Fibroblast of upper back skin (primary cell): ENCODE results near the gene DFFA.
"Not testable (repeated sequence)": the region's sequence is repeated elsewhere in the genome, so short reads cannot be mapped to it uniquely, and the experiment has no call there.

Source experiments
- DNase-seq: peaks from one replicate; pipeline ENCODE4 v3.0.0-alpha.2; 2013

Gene DFFA

GRCh38 chr1:10457462-10457861 is 14.9 kb downstream of the DFFA start:
- not testable (repeated sequence) for DNase-seq

GRCh38 chr1:10456661-10457060 is 15.7 kb downstream of the DFFA start:
- DNase-seq: no peak

GRCh38 chr1:10456048-10456447 is 16.3 kb downstream of the DFFA start:
- no peak for DNase-seq

GRCh38 chr1:10451287-10451686 is 21.0 kb downstream of the DFFA start:
- peak; percentile 75 for DNase-seq

- DNase-seq: peak; percentile 5
Measured at GRCh38 chr1:10450836-10451235, 21.5 kb downstream of the DFFA start.

- DNase-seq: peak; percentile 8
Measured at GRCh38 chr1:10450156-10450814, 22.0 kb downstream of the DFFA start.

GRCh38 chr1:10449751-10450150 is 22.6 kb downstream of the DFFA start, which contains the start of gene CORT:
TSS of gene CORT (plus strand) at chr1:10450031. CDS start at chr1:10450224, 193 bp downstream.
- no peak for DNase-seq

- DNase-seq: no peak
Measured at GRCh38 chr1:10446790-10447422, 25.4 kb downstream of the DFFA start.

GRCh38 chr1:10444795-10445397 is 27.4 kb downstream of the DFFA start:
- no peak for DNase-seq

GRCh38 chr1:10444248-10444647 is 28.1 kb downstream of the DFFA start:
- DNase-seq: no peak

- DNase-seq: no peak
Measured at GRCh38 chr1:10440794-10441193, 31.5 kb downstream of the DFFA start.

- DNase-seq: no peak
Measured at GRCh38 chr1:10440305-10440704, 32.0 kb downstream of the DFFA start.

- no peak for DNase-seq
Measured at GRCh38 chr1:10438677-10439163, 33.6 kb downstream of the DFFA start.

- no peak for DNase-seq
Measured at GRCh38 chr1:10437052-10437451, 35.3 kb downstream of the DFFA start.

GRCh38 chr1:10434590-10434989 is 37.7 kb downstream of the DFFA start:
- no peak for DNase-seq

- DNase-seq: no peak
Measured at GRCh38 chr1:10433790-10434189, 38.5 kb downstream of the DFFA start.

- no peak for DNase-seq
Measured at GRCh38 chr1:10432910-10433700, 39.2 kb downstream of the DFFA start.

- DNase-seq: peak; percentile 16
Measured at GRCh38 chr1:10431070-10431730, 41.1 kb downstream of the DFFA start.

- DNase-seq: peak; percentile 80
Measured at GRCh38 chr1:10430216-10431069, 41.9 kb downstream of the DFFA start, which contains the start of gene CENPS. TSS of gene CENPS (plus strand) at chr1:10430433. CDS start at chr1:10430518, 85 bp downstream.

- DNase-seq: no peak
Measured at GRCh38 chr1:10429868-10430215, 42.5 kb downstream of the DFFA start.

- DNase-seq: no peak
Measured at GRCh38 chr1:10428984-10429383, 43.3 kb downstream of the DFFA start.

- not testable (repeated sequence) for DNase-seq
Measured at GRCh38 chr1:10426535-10426848, 45.8 kb downstream of the DFFA start.
